SJCRH30 (cell line): ENCODE results near the gene ZNF467. TPM values are rescaled to one million over a fixed set of nuclear protein-coding genes. Genes with fewer than 3 reads are reported as not detected.

Experiments used
- DNase-seq, 2 experiments: peaks; one replicate each; pipeline ENCODE4 v3.0.0-alpha.2; 2015 to 2020
- H3K27ac ChIP-seq: fragments of 250-450 bp; sonication (Bioruptor Pico); 2 replicates; pipeline ENCODE4 v1.5.1; 2020; ENCODE audit warnings: mild to moderate bottlenecking, moderate library complexity
- H3K27me3 ChIP-seq: fragments of 250-450 bp; sonication (Bioruptor Pico); 2 replicates; pipeline ENCODE4 v1.5.1; 2020; ENCODE audit warnings: mild to moderate bottlenecking, moderate library complexity
- H3K36me3 ChIP-seq: fragments of 250-450 bp; sonication (Bioruptor Pico); 2 replicates; pipeline ENCODE4 v1.5.1; 2020; ENCODE audit warnings: mild to moderate bottlenecking, moderate library complexity
- H3K4me1 ChIP-seq: fragments of 250-450 bp; sonication (Bioruptor Pico); 2 replicates; pipeline ENCODE4 v1.5.1; 2020; ENCODE audit warnings: mild to moderate bottlenecking, moderate library complexity
- H3K4me3 ChIP-seq: fragments of 250-450 bp; sonication (Bioruptor Pico); 2 replicates; pipeline ENCODE4 v1.5.1; 2020; ENCODE audit warnings: mild to moderate bottlenecking, moderate library complexity
- H3K9me3 ChIP-seq: fragments of 250-450 bp; sonication (Bioruptor Pico); replicated peaks from 2 replicates; pipeline ENCODE4 v1.5.1; 2020; ENCODE audit warnings: mild to moderate bottlenecking, moderate library complexity
- total RNA-seq: library from RNA; depleted of rRNA; stranded (reverse); fragments of >200 nt; shearing (Covaris generic); gene quantifications from 2 replicates; pipeline ENCODE4 v1.2.3, GENCODE V29; 2014

ZNF467 gene
- total RNA-seq, 1 experiment from 2014 or later = not detected

- H3K9me3 ChIP-seq = no peaks in the 10 kb centered on the region
- no peaks in the 10 kb centered on the region for H3K4me1 ChIP-seq
- no peaks in the 10 kb centered on the region for H3K36me3 ChIP-seq
- no peak for DNase-seq
- no peak overlapping the region for H3K27ac ChIP-seq
- no peak overlapping the region for H3K4me3 ChIP-seq
- peaks cover 20% of the 10 kb centered on the region for H3K27me3 ChIP-seq
These were observed 12.0 kb upstream of the ZNF467 start for GRCh38 chr7:149785402-149785801.

- Histone ChIP-seq H3K27ac (no peak overlapping the region), H3K27me3 (peaks cover 20% of the 10 kb centered on the region), H3K36me3 (no peaks in the 10 kb centered on the region), H3K9me3 (no peaks in the 10 kb centered on the region), H3K4me3 (no peak overlapping the region), H3K4me1 (no peaks in the 10 kb centered on the region)
- no peak for DNase-seq
These were observed 10.8 kb upstream of the ZNF467 start for GRCh38 chr7:149784251-149784608.

DNA sequence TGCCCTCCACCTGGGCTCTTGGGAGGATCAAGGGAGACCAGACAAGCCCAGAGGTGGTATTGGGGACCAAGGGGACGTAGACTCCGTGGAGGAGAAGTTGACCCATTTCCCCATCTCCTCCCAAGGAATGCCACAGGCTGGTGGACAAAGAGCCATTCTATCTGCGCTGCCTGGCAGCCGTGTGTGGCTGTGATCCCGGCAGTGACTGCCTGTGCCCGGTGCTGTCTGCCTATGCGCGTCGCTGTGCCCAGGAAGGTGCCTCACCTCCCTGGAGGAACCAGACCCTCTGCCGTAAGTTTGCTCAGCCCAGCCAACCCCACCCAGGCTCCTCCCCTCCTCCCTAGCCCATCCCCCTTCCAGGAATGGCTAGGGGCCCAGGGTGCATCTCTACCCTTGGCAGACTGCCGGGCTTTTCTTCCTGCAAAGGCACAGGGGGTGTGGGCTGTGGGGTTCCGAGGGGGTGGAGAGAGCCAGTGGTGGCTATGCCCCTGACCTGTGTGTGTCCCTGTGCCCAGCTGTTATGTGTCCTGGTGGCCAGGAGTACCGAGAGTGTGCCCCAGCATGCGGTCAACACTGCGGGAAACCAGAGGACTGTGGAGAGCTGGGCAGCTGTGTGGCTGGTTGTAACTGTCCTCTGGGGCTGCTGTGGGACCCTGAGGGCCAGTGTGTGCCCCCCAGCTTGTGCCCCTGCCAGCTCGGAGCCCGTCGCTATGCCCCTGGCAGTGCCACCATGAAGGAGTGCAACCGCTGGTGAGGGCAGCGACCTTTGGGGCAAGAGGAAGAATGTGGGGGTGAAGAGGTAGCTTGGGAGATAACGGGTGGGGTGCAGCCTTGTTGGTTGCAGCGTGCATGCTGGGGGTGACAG is 10.2 kb upstream of the ZNF467 start:
- Histone ChIP-seq H3K27ac (no peak overlapping the region), H3K9me3 (no peaks in the 10 kb centered on the region), H3K36me3 (no peaks in the 10 kb centered on the region), H3K4me3 (no peak overlapping the region), H3K4me1 (no peaks in the 10 kb centered on the region), H3K27me3 (peaks cover 23% of the 10 kb centered on the region)
- no peak for DNase-seq

DNA sequence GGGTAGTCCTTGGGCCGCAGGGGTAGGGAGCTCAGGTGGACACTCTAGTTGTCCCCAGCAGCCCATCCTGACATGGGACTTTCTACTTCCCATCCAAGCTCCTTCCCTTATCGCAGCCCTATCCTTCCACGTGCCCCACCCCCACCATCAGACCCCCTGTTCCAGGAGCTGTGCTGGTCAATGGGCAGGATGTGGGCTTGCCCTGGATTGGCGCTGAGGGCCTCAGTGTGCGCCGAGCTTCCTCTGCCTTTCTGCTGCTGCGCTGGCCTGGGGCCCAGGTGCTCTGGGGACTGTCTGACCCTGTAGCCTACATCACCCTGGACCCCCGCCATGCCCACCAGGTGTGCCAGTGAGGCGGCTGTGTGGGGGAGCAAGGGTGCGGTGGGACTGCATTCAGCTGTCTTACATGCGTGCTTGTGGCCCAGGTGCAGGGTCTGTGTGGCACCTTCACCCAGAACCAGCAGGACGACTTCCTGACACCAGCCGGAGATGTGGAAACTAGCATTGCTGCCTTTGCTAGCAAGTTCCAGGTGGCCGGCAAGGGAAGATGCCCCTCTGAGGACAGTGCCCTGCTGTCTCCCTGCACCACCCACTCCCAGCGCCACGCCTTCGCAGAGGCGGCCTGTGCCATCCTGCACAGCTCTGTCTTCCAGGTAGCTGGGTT is 9.4 kb upstream of the ZNF467 start:
- H3K4me3 ChIP-seq = no peak overlapping the region
- DNase-seq = no peak
- H3K9me3 ChIP-seq = no peaks in the 10 kb centered on the region
- H3K4me1 ChIP-seq = no peaks in the 10 kb centered on the region
- peaks cover 21% of the 10 kb centered on the region for H3K27me3 ChIP-seq
- no peak overlapping the region for H3K27ac ChIP-seq
- no peaks in the 10 kb centered on the region for H3K36me3 ChIP-seq

DNA sequence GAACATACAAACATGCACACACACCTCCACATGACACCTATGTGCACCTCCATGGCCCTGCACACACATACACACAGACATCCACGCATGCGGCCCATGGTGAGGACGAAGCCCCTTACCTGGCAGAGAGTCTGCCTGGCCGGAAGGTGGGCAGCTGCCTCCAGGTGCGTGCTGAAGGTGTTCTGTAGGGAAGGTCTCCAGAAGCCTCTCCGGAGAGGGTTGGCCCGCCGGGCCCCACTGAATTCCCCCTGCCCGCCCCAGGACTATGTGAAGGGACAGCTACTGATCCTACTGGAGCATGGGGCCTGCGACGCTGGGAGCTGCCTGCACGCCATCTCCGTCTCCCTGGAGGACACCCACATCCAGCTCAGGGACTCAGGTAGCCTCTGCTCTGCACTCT is 8.5 kb upstream of the ZNF467 start:
- Histone ChIP-seq H3K27me3 (peaks cover 22% of the 10 kb centered on the region), H3K9me3 (no peaks in the 10 kb centered on the region)
- no peak for DNase-seq

GRCh38 chr7:149780636-149781419 is 7.4 kb upstream of the ZNF467 start:
- Histone ChIP-seq H3K36me3 (no peaks in the 10 kb centered on the region), H3K27ac (no peak overlapping the region), H3K4me3 (no peak overlapping the region), H3K9me3 (no peaks in the 10 kb centered on the region), H3K4me1 (no peaks in the 10 kb centered on the region), H3K27me3 (peaks cover 22% of the 10 kb centered on the region)
- no peak for DNase-seq

More for the DNA sequence above, 8.5 kb upstream of the ZNF467 start:
- no peak overlapping the region for H3K27ac ChIP-seq
- no peaks in the 10 kb centered on the region for H3K36me3 ChIP-seq
- no peaks in the 10 kb centered on the region for H3K4me1 ChIP-seq
- H3K4me3 ChIP-seq = no peak overlapping the region

- H3K4me3 ChIP-seq = no peak overlapping the region
- H3K9me3 ChIP-seq = no peaks in the 10 kb centered on the region
- no peaks in the 10 kb centered on the region for H3K36me3 ChIP-seq
- H3K27ac ChIP-seq = no peak overlapping the region
- no peaks in the 10 kb centered on the region for H3K4me1 ChIP-seq
- peaks cover 30% of the 10 kb centered on the region for H3K27me3 ChIP-seq
- no peak for DNase-seq
These were observed 6.7 kb upstream of the ZNF467 start for GRCh38 chr7:149780056-149780455.

- no peak for DNase-seq
- Histone ChIP-seq H3K4me1 (no peaks in the 10 kb centered on the region), H3K36me3 (no peaks in the 10 kb centered on the region), H3K27me3 (peaks cover 36% of the 10 kb centered on the region), H3K9me3 (no peaks in the 10 kb centered on the region), H3K4me3 (no peak overlapping the region), H3K27ac (no peak overlapping the region)
These were observed 6.1 kb upstream of the ZNF467 start for GRCh38 chr7:149779502-149779805.

GRCh38 chr7:149778696-149779501 is 5.5 kb upstream of the ZNF467 start:
- Histone ChIP-seq H3K9me3 (no peaks in the 10 kb centered on the region), H3K4me3 (no peak overlapping the region), H3K4me1 (no peaks in the 10 kb centered on the region), H3K27ac (no peak overlapping the region), H3K27me3 (peaks cover 41% of the 10 kb centered on the region), H3K36me3 (no peaks in the 10 kb centered on the region)
- no peak for DNase-seq

GRCh38 chr7:149778327-149778637 is 4.9 kb upstream of the ZNF467 start:
- no peaks in the 10 kb centered on the region for H3K4me1 ChIP-seq
- H3K36me3 ChIP-seq = no peaks in the 10 kb centered on the region
- H3K27me3 ChIP-seq = peaks cover 41% of the 10 kb centered on the region

DNA sequence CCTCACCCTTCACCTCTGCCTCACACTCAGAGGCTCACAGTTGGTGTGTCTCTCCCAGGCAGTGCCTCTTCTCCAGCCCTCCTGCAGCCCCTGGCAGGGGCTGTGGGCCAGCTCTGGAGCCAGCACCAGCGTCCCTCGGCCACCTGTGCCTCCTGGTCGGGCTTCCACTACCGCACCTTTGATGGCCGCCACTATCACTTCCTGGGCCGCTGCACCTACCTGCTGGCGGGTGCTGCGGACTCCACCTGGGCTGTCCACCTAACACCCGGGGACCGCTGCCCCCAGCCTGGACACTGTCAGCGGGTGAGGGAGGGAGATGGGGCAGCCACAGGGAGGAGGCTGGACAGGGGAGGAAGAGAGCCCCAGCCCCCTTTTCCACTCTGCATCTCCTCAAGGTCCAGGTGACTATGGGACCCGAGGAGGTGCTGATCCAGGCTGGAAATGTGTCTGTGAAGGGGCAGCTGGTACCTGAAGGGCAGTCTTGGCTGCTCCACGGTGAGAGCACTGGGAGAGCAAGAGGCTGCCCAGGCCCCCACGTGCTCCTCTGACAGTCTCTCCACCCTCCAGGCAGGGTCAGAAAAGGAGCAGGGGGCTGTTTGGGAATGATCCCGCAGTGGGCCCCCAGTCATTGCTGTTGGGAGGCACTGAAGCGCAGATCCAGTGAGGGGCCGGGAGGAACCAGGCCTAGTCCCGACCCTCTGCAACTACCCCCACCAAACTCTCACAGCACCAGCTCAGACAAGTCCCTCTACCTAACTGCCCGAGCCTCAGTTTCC is 4.4 kb upstream of the ZNF467 start:
- Histone ChIP-seq H3K27me3 (peaks cover 37% of the 10 kb centered on the region), H3K27ac (no peak overlapping the region), H3K9me3 (no peaks in the 10 kb centered on the region), H3K36me3 (no peaks in the 10 kb centered on the region), H3K4me1 (no peaks in the 10 kb centered on the region), H3K4me3 (no peak overlapping the region)
- DNase-seq = no peak

More at GRCh38 chr7:149778327-149778637, 4.9 kb upstream of the ZNF467 start:
- H3K4me3 ChIP-seq = no peak overlapping the region
- no peak for DNase-seq
- no peak overlapping the region for H3K27ac ChIP-seq
- H3K9me3 ChIP-seq = no peaks in the 10 kb centered on the region

- no peaks in the 10 kb centered on the region for H3K9me3 ChIP-seq
- no peaks in the 10 kb centered on the region for H3K4me1 ChIP-seq
- H3K27ac ChIP-seq = no peak overlapping the region
- no peak overlapping the region for H3K4me3 ChIP-seq
- H3K27me3 ChIP-seq = peaks cover 37% of the 10 kb centered on the region
- H3K36me3 ChIP-seq = no peaks in the 10 kb centered on the region
- DNase-seq = no peak
These were observed 3.5 kb upstream of the ZNF467 start for GRCh38 chr7:149776848-149777407.

DNA sequence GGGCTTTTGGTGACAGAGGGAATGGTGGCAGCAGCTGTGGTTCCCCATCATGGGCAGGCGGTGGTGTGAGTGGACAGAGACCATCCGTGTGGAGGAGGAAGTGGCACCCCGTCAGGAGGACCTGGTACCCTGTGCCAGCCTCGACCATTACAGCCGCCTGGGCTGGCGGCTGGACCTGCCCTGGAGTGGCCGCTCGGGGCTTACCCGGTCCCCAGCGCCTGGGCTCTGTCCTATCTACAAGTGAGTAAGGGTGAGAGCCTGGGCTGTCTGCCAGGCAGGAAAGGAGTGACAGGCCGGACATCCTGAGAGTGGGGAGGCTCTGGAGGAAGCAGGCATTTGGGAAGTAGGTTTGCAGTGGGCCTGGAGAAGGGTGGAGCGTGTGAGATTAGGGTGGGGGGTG is 2.9 kb upstream of the ZNF467 start:
- no peak for DNase-seq
- H3K4me1 ChIP-seq = no peaks in the 10 kb centered on the region
- H3K36me3 ChIP-seq = no peaks in the 10 kb centered on the region
- H3K9me3 ChIP-seq = no peaks in the 10 kb centered on the region
- H3K27me3 ChIP-seq = peaks cover 37% of the 10 kb centered on the region
- no peak overlapping the region for H3K27ac ChIP-seq
- H3K4me3 ChIP-seq = no peak overlapping the region

- Histone ChIP-seq H3K27ac (no peak overlapping the region), H3K9me3 (no peaks in the 10 kb centered on the region), H3K4me3 (no peak overlapping the region), H3K36me3 (no peaks in the 10 kb centered on the region), H3K27me3 (peaks cover 37% of the 10 kb centered on the region), H3K4me1 (no peaks in the 10 kb centered on the region)
- DNase-seq = no peak
These were observed 1.8 kb upstream of the ZNF467 start for GRCh38 chr7:149775176-149775556.
